Measurements from ENCODE around the gene SVOPL.

GRCh38 chr7:138585283-138585993 lies 115.7 kb downstream of the SVOPL start:
- TF ChIP-seq, protein P1, sequence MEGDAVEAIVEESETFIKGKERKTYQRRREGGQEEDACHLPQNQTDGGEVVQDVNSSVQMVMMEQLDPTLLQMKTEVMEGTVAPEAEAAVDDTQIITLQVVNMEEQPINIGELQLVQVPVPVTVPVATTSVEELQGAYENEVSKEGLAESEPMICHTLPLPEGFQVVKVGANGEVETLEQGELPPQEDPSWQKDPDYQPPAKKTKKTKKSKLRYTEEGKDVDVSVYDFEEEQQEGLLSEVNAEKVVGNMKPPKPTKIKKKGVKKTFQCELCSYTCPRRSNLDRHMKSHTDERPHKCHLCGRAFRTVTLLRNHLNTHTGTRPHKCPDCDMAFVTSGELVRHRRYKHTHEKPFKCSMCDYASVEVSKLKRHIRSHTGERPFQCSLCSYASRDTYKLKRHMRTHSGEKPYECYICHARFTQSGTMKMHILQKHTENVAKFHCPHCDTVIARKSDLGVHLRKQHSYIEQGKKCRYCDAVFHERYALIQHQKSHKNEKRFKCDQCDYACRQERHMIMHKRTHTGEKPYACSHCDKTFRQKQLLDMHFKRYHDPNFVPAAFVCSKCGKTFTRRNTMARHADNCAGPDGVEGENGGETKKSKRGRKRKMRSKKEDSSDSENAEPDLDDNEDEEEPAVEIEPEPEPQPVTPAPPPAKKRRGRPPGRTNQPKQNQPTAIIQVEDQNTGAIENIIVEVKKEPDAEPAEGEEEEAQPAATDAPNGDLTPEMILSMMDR (conservative IDR thresholded peaks at IDR 0.05 in 1 of 2, IDR thresholded peaks at IDR 0.05 in 1 of 2; ENCODE audit: low read depth in 1 of 2, low read length in 2 of 2), result no peak
- TF ChIP-seq EZH2 (IDR thresholded peaks at IDR 0.05; ENCODE audit: low read length, missing control alignments), result no peak

Measured in fibroblast of lung (primary cell).